Epithelial cell of prostate (primary cell): ENCODE measurements around the gene CHCHD3.

Experiments
- DNase-seq: peaks from one replicate; pipeline ENCODE4 v3.0.0-alpha.2; 2011; ENCODE audit warnings: low read depth, low spot score
- H3K27ac ChIP-seq: fragments of 450-650 bp; 2 replicates; pipeline ENCODE4 v1.5.1; 2017; ENCODE audit warnings: mild to moderate bottlenecking

CHCHD3 gene

GRCh38 chr7:133081599-133082389 is at the start of gene CHCHD3:
TSS of gene CHCHD3 (minus strand) at chr7:133082090. CDS start at chr7:133081937, 153 bp downstream.
- DNase-seq, result peak; percentile 90

GRCh38 chr7:133130166-133130565 is 48.3 kb upstream of the CHCHD3 start:
- H3K27ac ChIP-seq, result no peak overlapping the region
- DNase-seq, result no peak

More at GRCh38 chr7:133081599-133082389, at the start of gene CHCHD3:
- H3K27ac ChIP-seq, result peak within 1 kb of the TSS; percentile 57

- H3K27ac ChIP-seq, result no peak overlapping the region
- no peak for DNase-seq
These were observed 44.5 kb upstream of the CHCHD3 start for GRCh38 chr7:133126422-133126821.

GRCh38 chr7:133124974-133125373 is 43.1 kb upstream of the CHCHD3 start:
- H3K27ac ChIP-seq, result no peak overlapping the region
- DNase-seq, result no peak

GRCh38 chr7:133121175-133121844 is 39.4 kb upstream of the CHCHD3 start:
- DNase-seq, result no peak
- H3K27ac ChIP-seq, result no peak overlapping the region

GRCh38 chr7:133119067-133119466 is 37.2 kb upstream of the CHCHD3 start:
- H3K27ac ChIP-seq, result no peak overlapping the region
- no peak for DNase-seq

GRCh38 chr7:133118261-133118660 is 36.4 kb upstream of the CHCHD3 start:
- no peak for DNase-seq
- no peak overlapping the region for H3K27ac ChIP-seq

- no peak overlapping the region for H3K27ac ChIP-seq
- no peak for DNase-seq
These were observed 35.6 kb upstream of the CHCHD3 start for GRCh38 chr7:133117452-133117851.

- no peak for DNase-seq
These were observed 33.7 kb upstream of the CHCHD3 start for GRCh38 chr7:133115596-133115995.

GRCh38 chr7:133114519-133114918 is 32.6 kb upstream of the CHCHD3 start:
- H3K27ac ChIP-seq, result no peak overlapping the region
- no peak for DNase-seq

More at GRCh38 chr7:133115596-133115995, 33.7 kb upstream of the CHCHD3 start:
- H3K27ac ChIP-seq, result no peak overlapping the region

GRCh38 chr7:133112976-133113375 is 31.1 kb upstream of the CHCHD3 start:
- DNase-seq, result no peak

GRCh38 chr7:133112335-133112734 is 30.4 kb upstream of the CHCHD3 start:
- DNase-seq, result no peak
- H3K27ac ChIP-seq, result no peak overlapping the region

More at GRCh38 chr7:133112976-133113375, 31.1 kb upstream of the CHCHD3 start:
- H3K27ac ChIP-seq, result no peak overlapping the region

- H3K27ac ChIP-seq, result no peak overlapping the region
- DNase-seq, result no peak
These were observed 28.4 kb upstream of the CHCHD3 start for GRCh38 chr7:133110312-133110711.

- no peak overlapping the region for H3K27ac ChIP-seq
- DNase-seq, result no peak
These were observed 27.9 kb upstream of the CHCHD3 start for GRCh38 chr7:133109816-133110215.

- DNase-seq, result no peak
- H3K27ac ChIP-seq, result no peak overlapping the region
These were observed 26.1 kb upstream of the CHCHD3 start for GRCh38 chr7:133108023-133108422.

GRCh38 chr7:133102276-133103060 is 20.6 kb upstream of the CHCHD3 start:
- DNase-seq, result no peak
- no peak overlapping the region for H3K27ac ChIP-seq

- no peak for DNase-seq
- no peak overlapping the region for H3K27ac ChIP-seq
These were observed 17.9 kb upstream of the CHCHD3 start for GRCh38 chr7:133099633-133100286.

- DNase-seq, result no peak
- no peak overlapping the region for H3K27ac ChIP-seq
These were observed 13.3 kb upstream of the CHCHD3 start for GRCh38 chr7:133095119-133095671.

- no peak overlapping the region for H3K27ac ChIP-seq
- DNase-seq, result no peak
These were observed 10.1 kb upstream of the CHCHD3 start for GRCh38 chr7:133091943-133092464.

GRCh38 chr7:133082390-133082766 is 488 bp upstream of the CHCHD3 start:
- no peak for DNase-seq
- no peak overlapping the region for H3K27ac ChIP-seq
